ENCODE data around the gene PDE1A. TPM values are rescaled to one million over a fixed set of nuclear protein-coding genes. Genes with fewer than 3 reads are reported as not detected.

The PDE1A gene
- total RNA-seq, 3 donors from 2014 or later, result 4.3 to 7.9 (median 5.6) TPM

DNA sequence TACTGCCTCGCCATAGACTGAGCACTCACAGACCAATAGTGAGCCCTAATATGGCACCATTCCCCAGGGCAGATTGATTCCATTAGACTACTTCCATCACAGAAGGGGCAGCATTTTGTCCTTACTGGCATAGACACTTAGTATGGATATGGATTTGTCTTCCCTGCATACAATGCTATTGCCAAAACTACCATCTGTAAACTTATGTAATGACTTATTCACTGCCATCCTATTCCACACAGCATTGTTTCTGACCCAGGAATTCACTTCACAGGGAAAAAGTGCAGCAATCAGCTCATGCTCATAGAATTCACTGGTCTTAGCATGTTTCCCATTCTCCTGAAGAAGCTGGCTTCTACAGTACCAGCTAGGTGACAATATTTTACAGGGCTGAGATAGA is 262.1 kb downstream of the PDE1A start:
- Histone ChIP-seq H3K9me3 (no peaks in the 10 kb centered on the region), H3K4me1 (no peaks in the 10 kb centered on the region), H3K27me3 (no peaks in the 10 kb centered on the region), H3K4me3 (no peak overlapping the region), H3K36me3 (no peaks in the 10 kb centered on the region), H3K27ac (no peak overlapping the region)
- intact Hi-C loops (cut with DNase I; ENCODE audit: low total_unique reads), result no loop called here
- TF ChIP-seq POLR2A (IDR thresholded peaks at IDR 0.05) (no peak), POLR2AphosphoS5 (IDR thresholded peaks at IDR 0.05) (no peak)
- TF ChIP-seq, protein P1, sequence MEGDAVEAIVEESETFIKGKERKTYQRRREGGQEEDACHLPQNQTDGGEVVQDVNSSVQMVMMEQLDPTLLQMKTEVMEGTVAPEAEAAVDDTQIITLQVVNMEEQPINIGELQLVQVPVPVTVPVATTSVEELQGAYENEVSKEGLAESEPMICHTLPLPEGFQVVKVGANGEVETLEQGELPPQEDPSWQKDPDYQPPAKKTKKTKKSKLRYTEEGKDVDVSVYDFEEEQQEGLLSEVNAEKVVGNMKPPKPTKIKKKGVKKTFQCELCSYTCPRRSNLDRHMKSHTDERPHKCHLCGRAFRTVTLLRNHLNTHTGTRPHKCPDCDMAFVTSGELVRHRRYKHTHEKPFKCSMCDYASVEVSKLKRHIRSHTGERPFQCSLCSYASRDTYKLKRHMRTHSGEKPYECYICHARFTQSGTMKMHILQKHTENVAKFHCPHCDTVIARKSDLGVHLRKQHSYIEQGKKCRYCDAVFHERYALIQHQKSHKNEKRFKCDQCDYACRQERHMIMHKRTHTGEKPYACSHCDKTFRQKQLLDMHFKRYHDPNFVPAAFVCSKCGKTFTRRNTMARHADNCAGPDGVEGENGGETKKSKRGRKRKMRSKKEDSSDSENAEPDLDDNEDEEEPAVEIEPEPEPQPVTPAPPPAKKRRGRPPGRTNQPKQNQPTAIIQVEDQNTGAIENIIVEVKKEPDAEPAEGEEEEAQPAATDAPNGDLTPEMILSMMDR (IDR thresholded peaks at IDR 0.05), result no peak
- no peak for DNase-seq (ENCODE audit: low spot score in 2 of 2)

DNA sequence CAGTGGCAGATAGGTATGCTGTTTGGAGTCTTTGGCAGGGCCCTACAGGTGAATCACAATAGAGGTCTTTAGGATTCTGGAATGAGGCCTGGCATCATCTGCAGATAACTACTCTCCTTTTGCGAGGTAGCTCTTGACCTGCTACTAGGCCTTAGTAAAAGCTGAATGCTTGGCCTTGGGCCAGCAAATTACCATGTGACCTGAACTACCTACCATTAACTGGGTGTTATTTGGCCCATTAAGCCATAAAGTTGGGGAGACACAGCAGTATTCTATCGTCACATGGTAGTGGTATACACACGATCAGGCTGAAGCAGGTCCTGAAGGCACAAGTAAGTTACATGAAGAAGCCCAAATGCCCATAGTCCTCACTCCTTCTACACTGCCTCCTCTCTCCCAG is 263.0 kb downstream of the PDE1A start:
- TF ChIP-seq POLR2AphosphoS5 (IDR thresholded peaks at IDR 0.05) (no peak), POLR2A (IDR thresholded peaks at IDR 0.05) (no peak)
- TF ChIP-seq, protein P1 (IDR thresholded peaks at IDR 0.05), result no peak
- no peaks in the 10 kb centered on the region for H3K9me3 ChIP-seq
- DNase-seq (ENCODE audit: low spot score in 2 of 2), result no peak
- no peaks in the 10 kb centered on the region for H3K4me1 ChIP-seq
- H3K27me3 ChIP-seq, result no peaks in the 10 kb centered on the region
- H3K36me3 ChIP-seq, result no peaks in the 10 kb centered on the region
- no peak overlapping the region for H3K4me3 ChIP-seq
- no peak overlapping the region for H3K27ac ChIP-seq
- intact Hi-C loops (cut with DNase I; ENCODE audit: low total_unique reads), result no loop called here

DNA sequence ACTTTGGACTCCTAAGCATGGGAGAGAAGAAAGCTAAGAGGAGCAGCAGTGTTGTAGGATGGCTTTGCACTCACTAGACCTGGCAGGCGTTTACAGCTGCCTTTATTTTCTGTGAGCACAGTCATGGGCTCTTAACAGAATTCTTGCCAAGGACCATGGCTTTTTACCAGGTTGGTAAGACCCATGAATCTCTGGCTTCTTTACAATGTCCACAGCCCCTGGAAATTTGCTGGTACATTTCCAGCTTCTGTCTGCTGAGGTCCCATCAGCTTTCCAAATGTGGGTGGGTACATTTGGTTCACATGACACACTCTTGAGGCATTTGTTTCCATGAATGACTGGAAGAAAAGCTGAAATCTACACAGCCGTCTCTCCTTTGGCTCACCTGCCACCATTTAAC is 278.5 kb downstream of the PDE1A start:
- H3K27me3 ChIP-seq, result no peaks in the 10 kb centered on the region
- TF ChIP-seq POLR2A (IDR thresholded peaks at IDR 0.05) (no peak), POLR2AphosphoS5 (IDR thresholded peaks at IDR 0.05) (no peak)
- TF ChIP-seq, protein P1 (IDR thresholded peaks at IDR 0.05), result no peak
- no peak overlapping the region for H3K27ac ChIP-seq

DNA sequence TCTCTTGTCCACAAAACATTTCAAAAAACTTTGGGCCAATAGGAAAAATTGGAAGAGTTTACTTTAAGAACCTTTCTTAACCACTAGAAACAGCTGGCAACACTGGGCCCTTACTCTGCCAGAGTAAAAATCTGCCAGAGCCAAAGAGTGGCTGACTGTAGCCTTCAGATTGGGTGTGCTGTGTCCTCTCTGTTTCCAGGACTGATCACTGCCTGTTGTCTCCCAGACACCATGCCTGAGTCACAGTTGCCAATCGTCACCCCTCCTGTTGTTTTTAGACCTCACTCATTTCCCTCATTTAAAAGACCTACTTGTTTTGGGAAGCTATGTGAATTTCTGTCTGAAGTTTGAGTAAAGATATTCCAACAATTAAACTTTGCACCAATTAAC is 282.1 kb downstream of the PDE1A start:
- no peaks in the 10 kb centered on the region for H3K36me3 ChIP-seq
- intact Hi-C loops (cut with DNase I; ENCODE audit: low total_unique reads), result no loop called here
- DNase-seq (ENCODE audit: low spot score in 2 of 2), result no peak
- TF ChIP-seq, protein P1 (IDR thresholded peaks at IDR 0.05), result no peak
- no peak for TF ChIP-seq POLR2AphosphoS5 (IDR thresholded peaks at IDR 0.05)
- TF ChIP-seq POLR2A (IDR thresholded peaks at IDR 0.05), result no peak
- H3K27me3 ChIP-seq, result no peaks in the 10 kb centered on the region
- no peak overlapping the region for H3K4me3 ChIP-seq
- H3K9me3 ChIP-seq, result no peaks in the 10 kb centered on the region
- H3K27ac ChIP-seq, result no peak overlapping the region
- H3K4me1 ChIP-seq, result no peaks in the 10 kb centered on the region

More for the DNA sequence above, 278.5 kb downstream of the PDE1A start:
- no peak for DNase-seq (ENCODE audit: low spot score in 2 of 2)
- Histone ChIP-seq H3K36me3 (no peaks in the 10 kb centered on the region), H3K9me3 (no peaks in the 10 kb centered on the region), H3K4me3 (no peak overlapping the region), H3K4me1 (no peaks in the 10 kb centered on the region)
- intact Hi-C loops (cut with DNase I; ENCODE audit: low total_unique reads), result no loop called here

DNA sequence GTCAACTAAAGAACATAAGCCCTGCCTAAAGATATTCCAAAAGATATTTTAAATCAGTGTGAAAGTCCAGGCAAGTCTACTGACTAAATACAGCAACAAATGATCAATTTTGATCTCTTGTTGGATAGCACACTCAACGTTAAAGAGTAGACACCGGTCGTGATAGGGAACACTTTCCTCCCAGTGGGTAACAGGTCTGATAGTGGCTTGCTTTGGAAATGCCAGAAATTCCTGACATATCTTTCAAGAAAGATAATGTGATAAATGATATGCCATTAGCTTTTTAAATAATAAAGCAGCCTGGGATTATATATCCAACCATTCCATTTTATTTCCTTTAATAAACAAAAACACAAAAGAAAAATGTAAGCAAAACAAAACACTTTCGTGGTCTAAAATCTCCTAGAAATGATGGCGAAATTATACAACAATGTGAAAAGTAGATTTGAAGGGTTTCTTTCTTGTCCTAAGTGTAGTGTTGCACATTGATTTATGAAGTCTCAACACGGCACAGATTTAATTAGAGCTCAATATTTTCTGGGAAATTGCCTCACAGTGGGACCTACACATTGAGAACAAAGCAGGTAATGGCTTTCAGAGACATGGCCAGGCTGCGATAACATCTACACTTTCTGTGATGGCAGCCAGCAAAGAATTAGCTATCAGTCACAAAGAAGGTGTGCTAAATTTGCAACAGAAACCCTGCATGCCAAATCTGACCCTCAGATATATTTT is 282.6 kb downstream of the PDE1A start:
- DNase-seq (ENCODE audit: low spot score in 2 of 2), result no peak
- H3K27ac ChIP-seq, result no peak overlapping the region
- intact Hi-C loops (cut with DNase I; ENCODE audit: low total_unique reads), result no loop called here
- H3K4me3 ChIP-seq, result no peak overlapping the region
- H3K27me3 ChIP-seq, result no peaks in the 10 kb centered on the region
- no peaks in the 10 kb centered on the region for H3K4me1 ChIP-seq
- H3K9me3 ChIP-seq, result no peaks in the 10 kb centered on the region
- no peaks in the 10 kb centered on the region for H3K36me3 ChIP-seq
- no peak for TF ChIP-seq POLR2A (IDR thresholded peaks at IDR 0.05)
- TF ChIP-seq, protein P1 (IDR thresholded peaks at IDR 0.05), result no peak

Measured in breast epithelium (tissue), 4 donors.